ENCODE data around the gene RGS10.

DNA sequence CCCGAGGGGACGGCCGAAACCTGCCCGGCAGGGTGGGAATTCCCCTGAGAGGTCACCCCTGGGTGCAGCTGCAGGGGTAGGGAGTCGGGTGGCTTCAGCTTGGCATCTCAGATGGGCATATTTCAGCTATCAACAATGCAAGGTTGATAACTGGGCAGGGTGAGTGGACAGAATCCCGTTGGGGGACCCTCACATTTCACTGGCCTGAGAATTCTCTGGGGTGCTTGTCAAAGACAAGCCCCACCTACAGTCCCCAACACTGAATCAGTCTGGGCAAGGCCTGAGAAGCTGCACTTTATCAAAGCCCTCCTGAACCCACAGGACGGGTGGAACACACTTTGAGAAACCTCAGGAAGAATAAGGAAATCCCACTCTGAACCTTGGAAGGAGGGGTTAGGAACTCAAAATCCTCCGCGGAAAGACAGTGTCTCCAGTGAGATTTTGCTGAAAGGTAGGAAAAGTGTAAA, 3.1 kb downstream of the RGS10 start:
- TF ChIP-seq TAF1 (IDR thresholded peaks at IDR 0.05; ENCODE audit: low read depth, low read length) (no peak), POLR2AphosphoS5 (IDR thresholded peaks at IDR 0.05; ENCODE audit: low read depth, low read length) (no peak), NRF1 (IDR thresholded peaks at IDR 0.05; ENCODE audit: low read depth, low read length) (no peak), NANOG (IDR thresholded peaks at IDR 0.05; ENCODE audit: insufficient read depth, low read depth, low read length, poor library complexity, severe bottlenecking) (no peak), POLR2A (IDR thresholded peaks at IDR 0.05; ENCODE audit: control extremely low read depth in 1 of 2, low read depth in 2 of 2, low read length in 2 of 2) (no peak), EP300 (IDR thresholded peaks at IDR 0.05; ENCODE audit: borderline replicate concordance in 1 of 2, low read depth in 2 of 2, low read length in 2 of 2) (no peak)
- TF ChIP-seq, protein P1, sequence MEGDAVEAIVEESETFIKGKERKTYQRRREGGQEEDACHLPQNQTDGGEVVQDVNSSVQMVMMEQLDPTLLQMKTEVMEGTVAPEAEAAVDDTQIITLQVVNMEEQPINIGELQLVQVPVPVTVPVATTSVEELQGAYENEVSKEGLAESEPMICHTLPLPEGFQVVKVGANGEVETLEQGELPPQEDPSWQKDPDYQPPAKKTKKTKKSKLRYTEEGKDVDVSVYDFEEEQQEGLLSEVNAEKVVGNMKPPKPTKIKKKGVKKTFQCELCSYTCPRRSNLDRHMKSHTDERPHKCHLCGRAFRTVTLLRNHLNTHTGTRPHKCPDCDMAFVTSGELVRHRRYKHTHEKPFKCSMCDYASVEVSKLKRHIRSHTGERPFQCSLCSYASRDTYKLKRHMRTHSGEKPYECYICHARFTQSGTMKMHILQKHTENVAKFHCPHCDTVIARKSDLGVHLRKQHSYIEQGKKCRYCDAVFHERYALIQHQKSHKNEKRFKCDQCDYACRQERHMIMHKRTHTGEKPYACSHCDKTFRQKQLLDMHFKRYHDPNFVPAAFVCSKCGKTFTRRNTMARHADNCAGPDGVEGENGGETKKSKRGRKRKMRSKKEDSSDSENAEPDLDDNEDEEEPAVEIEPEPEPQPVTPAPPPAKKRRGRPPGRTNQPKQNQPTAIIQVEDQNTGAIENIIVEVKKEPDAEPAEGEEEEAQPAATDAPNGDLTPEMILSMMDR (IDR thresholded peaks at IDR 0.05; ENCODE audit: control extremely low read depth in 1 of 3, insufficient read depth in 1 of 3, low read depth in 1 of 3, low read length in 3 of 3) = no peak
- TF ChIP-seq, protein P2, sequence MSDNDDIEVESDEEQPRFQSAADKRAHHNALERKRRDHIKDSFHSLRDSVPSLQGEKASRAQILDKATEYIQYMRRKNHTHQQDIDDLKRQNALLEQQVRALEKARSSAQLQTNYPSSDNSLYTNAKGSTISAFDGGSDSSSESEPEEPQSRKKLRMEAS (IDR thresholded peaks at IDR 0.05) = no peak

Data from H1 (cell line).